WERI-Rb-1 (cell line): ENCODE measurements around the gene CFAP97D2.

Experiments used
- DNase-seq: peaks from one replicate; pipeline ENCODE4 v3.0.0-alpha.2; 2020
- H3K27ac ChIP-seq: fragments of 250-450 bp; sonication (Bioruptor Pico); 2 replicates; pipeline ENCODE4 v1.5.1; 2020; ENCODE audit warnings: mild to moderate bottlenecking, moderate library complexity
- H3K27me3 ChIP-seq: fragments of 250-450 bp; sonication (Bioruptor Pico); 2 replicates; pipeline ENCODE4 v1.5.1; 2021; ENCODE audit warnings: mild to moderate bottlenecking, low read depth, moderate library complexity; ENCODE audit not compliant: insufficient read depth, severe bottlenecking
- H3K36me3 ChIP-seq: fragments of 250-450 bp; sonication (Bioruptor Pico); 2 replicates; pipeline ENCODE4 v1.5.1; 2020; ENCODE audit warnings: mild to moderate bottlenecking, moderate library complexity
- H3K4me3 ChIP-seq: 2 replicates; pipeline ENCODE4 v1.5.1; 2011; ENCODE audit warnings: low read depth, mild to moderate bottlenecking, control low read depth, low read length
- H3K9me3 ChIP-seq: fragments of 250-450 bp; sonication (Bioruptor Pico); 2 replicates; pipeline ENCODE4 v1.5.1; 2021; ENCODE audit warnings: mild to moderate bottlenecking, moderate library complexity; ENCODE audit not compliant: severe bottlenecking
- TF ChIP-seq, protein P1 (sequence below): IDR thresholded peaks from 2 replicates; pipeline ENCODE4 v1.5.1; 2011; ENCODE audit warnings: low read depth, mild to moderate bottlenecking, control low read depth, inconsistent platforms, low read length

Gene CFAP97D2

GRCh38 chr13:114225610-114226009, 46.6 kb downstream of the CFAP97D2 start:
- Histone ChIP-seq H3K4me3 (no peak overlapping the region), H3K36me3 (no peaks in the 10 kb centered on the region), H3K27me3 (no peaks in the 10 kb centered on the region), H3K9me3 (no peaks in the 10 kb centered on the region), H3K27ac (no peak overlapping the region)
- DNase-seq, result no peak
- TF ChIP-seq, protein P1, sequence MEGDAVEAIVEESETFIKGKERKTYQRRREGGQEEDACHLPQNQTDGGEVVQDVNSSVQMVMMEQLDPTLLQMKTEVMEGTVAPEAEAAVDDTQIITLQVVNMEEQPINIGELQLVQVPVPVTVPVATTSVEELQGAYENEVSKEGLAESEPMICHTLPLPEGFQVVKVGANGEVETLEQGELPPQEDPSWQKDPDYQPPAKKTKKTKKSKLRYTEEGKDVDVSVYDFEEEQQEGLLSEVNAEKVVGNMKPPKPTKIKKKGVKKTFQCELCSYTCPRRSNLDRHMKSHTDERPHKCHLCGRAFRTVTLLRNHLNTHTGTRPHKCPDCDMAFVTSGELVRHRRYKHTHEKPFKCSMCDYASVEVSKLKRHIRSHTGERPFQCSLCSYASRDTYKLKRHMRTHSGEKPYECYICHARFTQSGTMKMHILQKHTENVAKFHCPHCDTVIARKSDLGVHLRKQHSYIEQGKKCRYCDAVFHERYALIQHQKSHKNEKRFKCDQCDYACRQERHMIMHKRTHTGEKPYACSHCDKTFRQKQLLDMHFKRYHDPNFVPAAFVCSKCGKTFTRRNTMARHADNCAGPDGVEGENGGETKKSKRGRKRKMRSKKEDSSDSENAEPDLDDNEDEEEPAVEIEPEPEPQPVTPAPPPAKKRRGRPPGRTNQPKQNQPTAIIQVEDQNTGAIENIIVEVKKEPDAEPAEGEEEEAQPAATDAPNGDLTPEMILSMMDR, result no peak

DNA sequence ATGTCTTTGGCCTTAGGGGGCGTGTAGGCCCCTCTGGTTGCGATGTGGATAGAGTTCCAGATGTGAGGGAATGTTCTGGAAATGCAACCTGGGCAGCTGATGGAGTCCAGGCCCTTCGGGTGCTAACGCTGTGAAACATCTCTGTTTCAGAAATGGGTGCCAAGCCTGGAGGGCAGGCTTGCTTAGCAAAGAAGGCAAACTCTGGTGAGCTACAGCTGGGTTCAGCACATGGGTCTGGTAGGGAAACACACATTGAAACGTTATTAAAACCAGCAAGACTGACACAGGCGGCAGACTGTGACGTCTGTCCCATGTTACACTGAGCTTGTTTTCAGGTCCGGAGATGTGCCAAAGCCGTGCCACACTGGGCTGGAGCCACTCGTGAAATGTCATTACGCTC, 47.0 kb downstream of the CFAP97D2 start:
- H3K9me3 ChIP-seq, result no peaks in the 10 kb centered on the region
- H3K27me3 ChIP-seq, result no peaks in the 10 kb centered on the region
- no peak overlapping the region for H3K27ac ChIP-seq
- H3K4me3 ChIP-seq, result no peak overlapping the region
- TF ChIP-seq, protein P1, result no peak
- H3K36me3 ChIP-seq, result no peaks in the 10 kb centered on the region
- DNase-seq, result no peak

- H3K4me3 ChIP-seq, result no peak overlapping the region
- no peaks in the 10 kb centered on the region for H3K9me3 ChIP-seq
- TF ChIP-seq, protein P1, result peak; percentile 100
- no peaks in the 10 kb centered on the region for H3K36me3 ChIP-seq
- no peak overlapping the region for H3K27ac ChIP-seq
- peak; percentile 95 for DNase-seq
- no peaks in the 10 kb centered on the region for H3K27me3 ChIP-seq
These were observed 47.8 kb downstream of the CFAP97D2 start for GRCh38 chr13:114226699-114227323.

DNA sequence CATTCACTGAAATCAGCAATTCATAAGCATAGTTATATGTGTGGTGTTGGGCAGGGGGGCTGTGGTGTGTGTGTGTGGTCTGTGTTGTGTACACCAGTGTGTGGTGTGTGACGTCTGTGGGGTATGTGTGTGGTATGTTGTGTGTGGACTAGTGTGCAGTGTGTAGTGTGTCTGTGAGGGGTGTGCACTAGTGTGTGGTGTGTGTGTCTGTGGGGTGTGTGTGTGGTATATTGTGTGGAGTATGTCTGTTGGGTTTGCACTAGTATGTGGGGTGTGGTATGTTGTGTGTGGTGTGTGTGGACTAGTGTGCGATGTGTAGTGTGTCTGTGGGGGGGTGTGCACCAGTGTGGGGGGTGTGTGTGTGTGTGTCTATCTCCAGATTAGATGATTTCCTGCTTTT, 48.5 kb downstream of the CFAP97D2 start:
- Histone ChIP-seq H3K27ac (no peak overlapping the region), H3K4me3 (no peak overlapping the region), H3K27me3 (no peaks in the 10 kb centered on the region), H3K36me3 (no peaks in the 10 kb centered on the region), H3K9me3 (no peaks in the 10 kb centered on the region)
- DNase-seq, result no peak
- TF ChIP-seq, protein P1, result no peak

GRCh38 chr13:114228176-114228575, 49.1 kb downstream of the CFAP97D2 start:
- no peak for DNase-seq
- Histone ChIP-seq H3K36me3 (no peaks in the 10 kb centered on the region), H3K27ac (no peak overlapping the region), H3K27me3 (no peaks in the 10 kb centered on the region), H3K4me3 (no peak overlapping the region), H3K9me3 (no peaks in the 10 kb centered on the region)
- TF ChIP-seq, protein P1, result no peak

GRCh38 chr13:114229506-114229905, 50.4 kb downstream of the CFAP97D2 start:
- no peak for DNase-seq
- H3K36me3 ChIP-seq, result no peaks in the 10 kb centered on the region
- H3K9me3 ChIP-seq, result peaks cover 7% of the 10 kb centered on the region
- H3K27me3 ChIP-seq, result no peaks in the 10 kb centered on the region
- TF ChIP-seq, protein P1, result no peak
- H3K4me3 ChIP-seq, result no peak overlapping the region
- no peak overlapping the region for H3K27ac ChIP-seq
